ENCODE data around the gene PSME4. TPM values are rescaled to one million over a fixed set of nuclear protein-coding genes. Genes with fewer than 3 reads are reported as not detected.

PSME4 gene
- total and polyA plus RNA-seq, 2 of the 13 experiments (the other 11 are each of a cell fraction or from before 2014, with no cell fraction given) = 52.1 to 77.8 TPM

GRCh38 chr2:53826587-53827397 lies 144.0 kb downstream of the PSME4 start (continued):
- TF ChIP-seq NFYC (CRISPR knock-in tag; IDR thresholded peaks at IDR 0.05) = peak; percentile 50
- no peak for TF ChIP-seq ZNF382 (CRISPR knock-in tag; IDR thresholded peaks at IDR 0.05; ENCODE audit: borderline replicate concordance)
- peak; percentile 43; the same call in 1 of the 2 replicates for TF ChIP-seq ZNF709 (CRISPR knock-in tag; IDR thresholded peaks at IDR 0.05)
- TF ChIP-seq ZFP41 (CRISPR knock-in tag; IDR thresholded peaks at IDR 0.05; ENCODE audit: borderline replicate concordance) = no peak
- no peak for TF ChIP-seq ZNF597 (CRISPR knock-in tag; IDR thresholded peaks at IDR 0.05)
- TF ChIP-seq SOX13 (IDR thresholded peaks at IDR 0.05) = peak; percentile 87
- peak in 1 of 2 experiments; percentile 98; a peak in 2 of 4 replicates for TF ChIP-seq SOX13 (CRISPR knock-in tag; conservative IDR thresholded peaks at IDR 0.05 in 1 of 2, IDR thresholded peaks at IDR 0.05 in 1 of 2)
- no peak for TF ChIP-seq FIP1L1 (IDR thresholded peaks at IDR 0.05; ENCODE audit: borderline replicate concordance, insufficient read depth, low read depth, low read length)
- TF ChIP-seq ATF5 (CRISPR knock-in tag; IDR thresholded peaks at IDR 0.05; ENCODE audit: low read depth) = no peak
- TF ChIP-seq ZNF367 (CRISPR knock-in tag; IDR thresholded peaks at IDR 0.05; ENCODE audit: borderline replicate concordance) = no peak
- no peak for TF ChIP-seq ETS1 (CRISPR knock-in tag; IDR thresholded peaks at IDR 0.05)
- TF ChIP-seq ZNF710 (CRISPR knock-in tag; IDR thresholded peaks at IDR 0.05; ENCODE audit: borderline replicate concordance) = peak; percentile 91
- peak; percentile 92 for TF ChIP-seq NR2F2 (IDR thresholded peaks at IDR 0.05; ENCODE audit: borderline replicate concordance, low read depth)
- TF ChIP-seq MTA3 (CRISPR knock-in tag; IDR thresholded peaks at IDR 0.05) = no peak
- peak; percentile 82 for TF ChIP-seq HHEX (CRISPR knock-in tag; IDR thresholded peaks at IDR 0.05)
- peak; percentile 90 for TF ChIP-seq ZNF205 (CRISPR knock-in tag; IDR thresholded peaks at IDR 0.05)
- TF ChIP-seq ZNF891 (CRISPR knock-in tag; IDR thresholded peaks at IDR 0.05) = no peak
- TF ChIP-seq ZNF776 (CRISPR knock-in tag; IDR thresholded peaks at IDR 0.05) = no peak
- peak; percentile 73 for TF ChIP-seq ATF3 (CRISPR knock-in tag; IDR thresholded peaks at IDR 0.05)
- TF ChIP-seq KDM2A (CRISPR knock-in tag; IDR thresholded peaks at IDR 0.05; ENCODE audit: borderline replicate concordance, low read depth) = peak; percentile 14; the same call in 1 of the 2 replicates
- no peak for TF ChIP-seq CHD2 (IDR thresholded peaks at IDR 0.05; ENCODE audit: low read depth, low read length)
- TF ChIP-seq ZNF605 (CRISPR knock-in tag; IDR thresholded peaks at IDR 0.05) = peak; percentile 95
- TF ChIP-seq MLLT10 (CRISPR knock-in tag; IDR thresholded peaks at IDR 0.05) = no peak
- TF ChIP-seq EED (CRISPR knock-in tag; IDR thresholded peaks at IDR 0.05) = no peak
- TF ChIP-seq CENPBD1 (CRISPR knock-in tag; IDR thresholded peaks at IDR 0.05; ENCODE audit: borderline replicate concordance, low read depth) = no peak

Data from HepG2 (cell line).